Upper lobe of left lung (tissue), 6 donors: ENCODE data around the gene TMPRSS11D. TPM values are rescaled to one million over a fixed set of nuclear protein-coding genes. Genes with fewer than 3 reads are reported as not detected.

Experiments
- ATAC-seq, 2 donors: fragments of 200-7000 bp; cut with Tn5 transposase; one replicate each; pipeline ENCODE4 v1.9.1; 2022; ENCODE audit warnings: mild to moderate bottlenecking in 2 of 2, moderate library complexity in 2 of 2; ENCODE audit not compliant: low FRiP score in 2 of 2
- DNase-seq, 2 donors: peaks; one replicate each; pipeline ENCODE4 v3.0.0-alpha.2; 2019 to 2020
- H3K27ac ChIP-seq, 4 donors: fragments of 200-600 bp; sonication (generic); one replicate each; pipeline ENCODE4 v1.5.1; 2016 to 2019
- H3K27me3 ChIP-seq, 4 donors: fragments of 200-600 bp; sonication (generic); one replicate each; pipeline ENCODE4 v1.5.1; 2017 to 2019
- H3K36me3 ChIP-seq, 4 donors: fragments of 200-600 bp; sonication (generic); one replicate each; pipeline ENCODE4 v1.5.1; 2016 to 2019
- H3K4me1 ChIP-seq, 4 donors: fragments of 200-600 bp; sonication (generic); one replicate each; pipeline ENCODE4 v1.5.1; 2018 to 2019
- H3K4me3 ChIP-seq, 4 donors: fragments of 200-600 bp; sonication (generic); one replicate each; pipeline ENCODE4 v1.5.1; 2017 to 2019; ENCODE audit warnings: mild to moderate bottlenecking in 2 of 4, moderate library complexity in 1 of 4
- H3K9me3 ChIP-seq, 4 donors: fragments of 200-600 bp; sonication (generic); one replicate each; pipeline ENCODE4 v1.5.1; 2018 to 2019
- EP300 ChIP-seq, 4 donors: sonication (generic); formaldehyde crosslinking; IDR thresholded peaks; one replicate each; pipeline ENCODE4 v1.5.1; 2017; ENCODE audit warnings: antibody characterized with exemption in 4 of 4, control low read depth in 2 of 4
- POLR2A ChIP-seq, 4 donors: fragments of 450-650 bp; IDR thresholded peaks; one replicate each; pipeline ENCODE4 v1.5.1; 2016 to 2017; ENCODE audit warnings: antibody characterized with exemption in 4 of 4, mild to moderate bottlenecking in 2 of 4
- POLR2AphosphoS5 ChIP-seq, 2 donors: sonication (generic); formaldehyde crosslinking; IDR thresholded peaks; one replicate each; pipeline ENCODE4 v1.5.1; 2017; ENCODE audit warnings: antibody characterized with exemption in 2 of 2
- WGBS, 2 donors: methylation state at CpG; one replicate each; pipeline ENCODE4 v1.1.5; 2017 to 2018; 5-methylcytosine and 5-hydroxymethylcytosine counted together
- total RNA-seq, 6 donors: library from RNA; depleted of rRNA in 4 of 6; stranded (reverse); fragments of >200 nt in 4 of 6; gene quantifications; one replicate each; pipeline versions ENCODE4 v1.1.0 to v1.2.1, GENCODE V29; 2016 to 2021
- TF ChIP-seq, protein P1 (sequence below), 6 experiments: fragments of 450-650 bp in 4 of 6; fragments of 200-600 bp in 2 of 6; sonication (generic) in 2 of 6; IDR thresholded peaks; one replicate each; pipeline ENCODE4 v1.5.1; 2016 to 2019; ENCODE audit warnings: antibody characterized with exemption in 6 of 6
- donor health status: DM: no; HTN: no; CAD: no; lungs with moderate emphysema.
- donor health status: DM: no; HTN: yes; CAD: no; lungs with severe emphysema.

Gene TMPRSS11D, protein sequence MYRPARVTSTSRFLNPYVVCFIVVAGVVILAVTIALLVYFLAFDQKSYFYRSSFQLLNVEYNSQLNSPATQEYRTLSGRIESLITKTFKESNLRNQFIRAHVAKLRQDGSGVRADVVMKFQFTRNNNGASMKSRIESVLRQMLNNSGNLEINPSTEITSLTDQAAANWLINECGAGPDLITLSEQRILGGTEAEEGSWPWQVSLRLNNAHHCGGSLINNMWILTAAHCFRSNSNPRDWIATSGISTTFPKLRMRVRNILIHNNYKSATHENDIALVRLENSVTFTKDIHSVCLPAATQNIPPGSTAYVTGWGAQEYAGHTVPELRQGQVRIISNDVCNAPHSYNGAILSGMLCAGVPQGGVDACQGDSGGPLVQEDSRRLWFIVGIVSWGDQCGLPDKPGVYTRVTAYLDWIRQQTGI
- total RNA-seq, result 1 to 10 TPM in 2 of 6 donors, not detected in 4; 1.0 to 1.6 TPM

DNA sequence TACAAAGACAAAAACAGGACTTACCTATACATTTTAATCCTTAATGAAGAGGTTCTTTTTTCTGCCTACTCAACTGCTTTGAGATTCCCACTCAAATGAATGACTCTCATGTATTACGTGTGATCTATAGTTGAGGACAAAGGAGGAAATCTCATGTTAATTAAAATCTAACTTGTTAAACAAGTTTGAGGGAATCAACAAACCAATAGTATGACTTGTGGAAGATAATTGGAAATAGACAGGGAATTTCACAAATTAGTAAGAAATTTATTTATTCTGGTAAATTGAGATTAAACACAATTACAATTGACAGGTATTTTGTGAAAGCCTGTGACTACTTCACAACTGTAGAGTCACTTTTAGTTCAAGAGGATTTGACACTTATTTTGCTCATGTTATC is at the start of gene TMPRSS11D:
Gene TMPRSS11D, minus strand, starts transcription at position 101 of the 400 bp plus-strand sequence. Its CDS starts 69 bp downstream, at position 32.
- H3K27me3 ChIP-seq, result no peaks in the 10 kb centered on the region
- H3K4me1 ChIP-seq, result no peaks in the 10 kb centered on the region
- TF ChIP-seq EP300 (IDR thresholded peaks at IDR 0.05) (no peak), POLR2AphosphoS5 (IDR thresholded peaks at IDR 0.05) (no peak)
- TF ChIP-seq, protein P1, sequence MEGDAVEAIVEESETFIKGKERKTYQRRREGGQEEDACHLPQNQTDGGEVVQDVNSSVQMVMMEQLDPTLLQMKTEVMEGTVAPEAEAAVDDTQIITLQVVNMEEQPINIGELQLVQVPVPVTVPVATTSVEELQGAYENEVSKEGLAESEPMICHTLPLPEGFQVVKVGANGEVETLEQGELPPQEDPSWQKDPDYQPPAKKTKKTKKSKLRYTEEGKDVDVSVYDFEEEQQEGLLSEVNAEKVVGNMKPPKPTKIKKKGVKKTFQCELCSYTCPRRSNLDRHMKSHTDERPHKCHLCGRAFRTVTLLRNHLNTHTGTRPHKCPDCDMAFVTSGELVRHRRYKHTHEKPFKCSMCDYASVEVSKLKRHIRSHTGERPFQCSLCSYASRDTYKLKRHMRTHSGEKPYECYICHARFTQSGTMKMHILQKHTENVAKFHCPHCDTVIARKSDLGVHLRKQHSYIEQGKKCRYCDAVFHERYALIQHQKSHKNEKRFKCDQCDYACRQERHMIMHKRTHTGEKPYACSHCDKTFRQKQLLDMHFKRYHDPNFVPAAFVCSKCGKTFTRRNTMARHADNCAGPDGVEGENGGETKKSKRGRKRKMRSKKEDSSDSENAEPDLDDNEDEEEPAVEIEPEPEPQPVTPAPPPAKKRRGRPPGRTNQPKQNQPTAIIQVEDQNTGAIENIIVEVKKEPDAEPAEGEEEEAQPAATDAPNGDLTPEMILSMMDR (IDR thresholded peaks at IDR 0.05), result no peak
- H3K27ac ChIP-seq, result no peak within 1 kb of the TSS
- no peak within 1 kb of the TSS for H3K4me3 ChIP-seq
- ATAC-seq (no peak), DNase-seq (no peak)
- 62 to 80% methylated on average over 1 of the region's 1 CpG for WGBS, 2 donors
- no peaks in the 10 kb centered on the region for H3K9me3 ChIP-seq
- no peaks in the 10 kb centered on the region for H3K36me3 ChIP-seq

DNA sequence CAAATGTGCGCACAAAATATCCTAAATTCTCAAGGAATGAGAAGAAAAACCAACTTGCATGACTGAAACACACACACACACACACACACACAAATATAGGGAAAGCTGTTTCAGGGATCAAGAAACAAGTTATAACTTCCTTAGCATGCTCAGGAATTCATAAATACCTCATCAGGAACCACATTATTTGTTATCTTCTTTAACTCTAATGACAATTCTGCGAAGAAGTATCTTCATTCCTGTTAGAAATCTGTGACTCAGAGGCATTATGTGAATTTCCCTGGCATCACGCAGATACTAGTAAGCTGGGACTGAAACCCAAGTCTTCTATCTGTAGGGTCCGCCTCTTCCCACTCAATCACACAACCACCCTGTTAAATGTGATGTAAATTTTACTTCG is 49.2 kb upstream of the TMPRSS11D start:
- DNase-seq, result no peak
- TF ChIP-seq POLR2AphosphoS5 (IDR thresholded peaks at IDR 0.05), result no peak
- no peak for TF ChIP-seq POLR2A (IDR thresholded peaks at IDR 0.05)
- TF ChIP-seq, protein P1 (IDR thresholded peaks at IDR 0.05), result no peak
- no peak for TF ChIP-seq EP300 (IDR thresholded peaks at IDR 0.05)
- Histone ChIP-seq H3K36me3 (no peaks in the 10 kb centered on the region), H3K4me3 (no peak overlapping the region), H3K27me3 (no peaks in the 10 kb centered on the region), H3K27ac (no peak overlapping the region), H3K9me3 (no peaks in the 10 kb centered on the region), H3K4me1 (no peaks in the 10 kb centered on the region)
- ATAC-seq, result peak in 1 of 2 donors; percentile 55
- 90 to 93% methylated on average over 5 of the region's 5 CpGs for WGBS, 2 donors

DNA sequence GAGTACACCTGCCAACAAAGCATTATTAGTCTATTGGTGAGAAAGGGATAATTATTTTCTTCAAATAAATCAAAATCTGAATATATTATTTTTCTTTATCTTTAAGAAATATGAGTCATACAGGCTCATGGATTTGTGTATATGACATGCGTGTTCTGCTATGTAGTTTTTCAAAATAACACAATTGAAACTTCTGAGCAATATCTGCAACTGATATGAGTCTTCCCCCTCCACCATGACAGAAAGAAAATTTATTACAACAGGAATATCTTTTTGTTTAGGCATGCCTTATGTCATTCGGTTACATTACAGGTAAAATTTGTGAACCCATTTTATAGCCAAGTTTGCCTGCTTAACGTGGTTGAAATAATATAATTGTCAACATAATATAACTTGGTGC is 47.5 kb upstream of the TMPRSS11D start:
- DNase-seq, result no peak
- no peak for TF ChIP-seq POLR2A (IDR thresholded peaks at IDR 0.05)
- TF ChIP-seq, protein P1 (IDR thresholded peaks at IDR 0.05), result no peak
- no peak for TF ChIP-seq POLR2AphosphoS5 (IDR thresholded peaks at IDR 0.05)
- no peak for TF ChIP-seq EP300 (IDR thresholded peaks at IDR 0.05)
- H3K4me3 ChIP-seq, result no peak overlapping the region
- H3K9me3 ChIP-seq, result no peaks in the 10 kb centered on the region
- H3K27me3 ChIP-seq, result no peaks in the 10 kb centered on the region
- H3K27ac ChIP-seq, result no peak overlapping the region
- H3K4me1 ChIP-seq, result no peaks in the 10 kb centered on the region
- WGBS, 2 donors, result 91 to 96% methylated on average over 3 of the region's 3 CpGs
- no peak for ATAC-seq
- H3K36me3 ChIP-seq, result no peaks in the 10 kb centered on the region

DNA sequence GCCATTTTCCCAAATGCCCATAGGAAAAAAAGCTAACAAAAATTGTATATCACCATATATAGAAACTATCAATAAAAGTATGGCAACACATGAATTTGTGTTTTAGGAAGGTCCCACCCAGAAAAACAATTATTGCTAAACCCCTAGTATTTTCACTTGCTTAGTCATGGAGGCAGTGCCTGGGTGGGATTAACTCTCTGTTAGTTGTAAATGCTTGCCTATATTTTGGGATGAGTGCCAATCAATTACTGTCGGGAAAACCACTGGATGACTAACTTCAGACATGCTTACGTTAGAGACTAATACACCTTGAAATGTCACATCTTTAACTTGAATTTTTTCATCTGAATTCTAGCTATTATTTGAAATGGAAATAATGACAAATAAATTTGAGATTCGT is 45.6 kb upstream of the TMPRSS11D start:
- WGBS, 2 donors, result 79% methylated on average over 3 of the region's 3 CpGs
- Histone ChIP-seq H3K27ac (no peak overlapping the region), H3K27me3 (no peaks in the 10 kb centered on the region), H3K4me3 (no peak overlapping the region), H3K36me3 (no peaks in the 10 kb centered on the region), H3K4me1 (no peaks in the 10 kb centered on the region), H3K9me3 (no peaks in the 10 kb centered on the region)
- DNase-seq, result no peak
- peak in 1 of 2 donors; percentile 28 for ATAC-seq
- TF ChIP-seq, protein P1 (IDR thresholded peaks at IDR 0.05), result no peak
- no peak for TF ChIP-seq EP300 (IDR thresholded peaks at IDR 0.05)
- TF ChIP-seq POLR2AphosphoS5 (IDR thresholded peaks at IDR 0.05), result no peak
- TF ChIP-seq POLR2A (IDR thresholded peaks at IDR 0.05), result no peak

DNA sequence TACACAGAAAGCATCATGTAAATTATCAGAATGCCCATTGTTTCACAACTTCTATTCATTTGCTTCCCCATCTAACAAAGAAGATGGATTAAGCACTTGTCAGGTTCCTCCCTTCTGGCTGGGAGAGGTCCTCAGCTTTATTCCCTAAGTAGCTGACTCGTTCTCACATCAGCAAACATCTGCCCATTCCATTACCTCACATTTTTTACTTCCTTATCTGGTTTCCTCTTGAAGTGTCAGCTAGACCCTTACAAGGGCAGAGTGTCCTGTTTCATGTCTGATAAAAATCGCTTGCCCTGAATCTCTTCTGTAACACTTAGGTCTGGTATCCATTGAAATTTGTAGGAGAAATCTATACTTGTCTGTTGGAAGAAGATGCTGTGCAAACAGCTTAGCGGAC is 44.7 kb upstream of the TMPRSS11D start:
- Histone ChIP-seq H3K4me3 (no peak overlapping the region), H3K36me3 (no peaks in the 10 kb centered on the region), H3K27ac (no peak overlapping the region), H3K4me1 (no peaks in the 10 kb centered on the region), H3K27me3 (no peaks in the 10 kb centered on the region), H3K9me3 (no peaks in the 10 kb centered on the region)
- WGBS, 2 donors, result 26 to 28% methylated on average over 3 of the region's 3 CpGs
- no peak for TF ChIP-seq EP300 (IDR thresholded peaks at IDR 0.05)
- no peak for TF ChIP-seq POLR2A (IDR thresholded peaks at IDR 0.05)
- no peak for TF ChIP-seq POLR2AphosphoS5 (IDR thresholded peaks at IDR 0.05)
- TF ChIP-seq, protein P1 (IDR thresholded peaks at IDR 0.05), result no peak
- no peak for DNase-seq
- ATAC-seq, result peak in 1 of 2 donors; percentile 88
